GM18873 (cell line): ENCODE measurements around the gene ECE1.

Experiments used
- ATAC-seq: cut with Tn5 transposase; IDR thresholded peaks from one replicate; pipeline ENCODE4 v1.9.1; 2021; ENCODE audit warnings: mild to moderate bottlenecking, moderate library complexity, moderate number of reproducible peaks; ENCODE audit not compliant: unreplicated experiment, low FRiP score

ECE1 gene

GRCh38 chr1:21325731-21326387, 35.6 kb upstream of the ECE1 start:
- ATAC-seq: no peak

- ATAC-seq: no peak
Measured at GRCh38 chr1:21325231-21325718, 35.0 kb upstream of the ECE1 start.

- ATAC-seq: no peak
Measured at GRCh38 chr1:21324368-21325141, 34.3 kb upstream of the ECE1 start.

GRCh38 chr1:21323091-21323490, 32.8 kb upstream of the ECE1 start:
- no peak for ATAC-seq

GRCh38 chr1:21322681-21323016, 32.4 kb upstream of the ECE1 start:
- ATAC-seq: no peak

- ATAC-seq: no peak
Measured at GRCh38 chr1:21321963-21322680, 31.9 kb upstream of the ECE1 start.

GRCh38 chr1:21320410-21321108, 30.3 kb upstream of the ECE1 start:
- ATAC-seq: no peak

GRCh38 chr1:21319447-21320407, 29.5 kb upstream of the ECE1 start:
- no peak for ATAC-seq

GRCh38 chr1:21318714-21319159, 28.5 kb upstream of the ECE1 start:
- ATAC-seq: no peak

- ATAC-seq: no peak
Measured at GRCh38 chr1:21318057-21318713, 27.9 kb upstream of the ECE1 start.

GRCh38 chr1:21317690-21318043, 27.4 kb upstream of the ECE1 start:
- no peak for ATAC-seq

GRCh38 chr1:21317035-21317689, 26.9 kb upstream of the ECE1 start:
- ATAC-seq: no peak

GRCh38 chr1:21314743-21315396, 24.6 kb upstream of the ECE1 start:
- no peak for ATAC-seq

- no peak for ATAC-seq
Measured at GRCh38 chr1:21313886-21314721, 23.8 kb upstream of the ECE1 start.

GRCh38 chr1:21313203-21313885, 23.1 kb upstream of the ECE1 start:
- ATAC-seq: no peak

GRCh38 chr1:21312407-21312992, 22.2 kb upstream of the ECE1 start:
- ATAC-seq: no peak
